Medulla oblongata (tissue), 1 donor: ENCODE measurements around the gene TRAF6.
"Not testable (repeated sequence)": the region's sequence is repeated elsewhere in the genome, so short reads cannot be mapped to it uniquely, and the experiment has no call there.

ENCODE experiments used
- DNase-seq: peaks from one replicate; pipeline ENCODE4 v3.0.0-alpha.2; 2015; ENCODE audit errors: extremely low spot score

The TRAF6 gene

DNA sequence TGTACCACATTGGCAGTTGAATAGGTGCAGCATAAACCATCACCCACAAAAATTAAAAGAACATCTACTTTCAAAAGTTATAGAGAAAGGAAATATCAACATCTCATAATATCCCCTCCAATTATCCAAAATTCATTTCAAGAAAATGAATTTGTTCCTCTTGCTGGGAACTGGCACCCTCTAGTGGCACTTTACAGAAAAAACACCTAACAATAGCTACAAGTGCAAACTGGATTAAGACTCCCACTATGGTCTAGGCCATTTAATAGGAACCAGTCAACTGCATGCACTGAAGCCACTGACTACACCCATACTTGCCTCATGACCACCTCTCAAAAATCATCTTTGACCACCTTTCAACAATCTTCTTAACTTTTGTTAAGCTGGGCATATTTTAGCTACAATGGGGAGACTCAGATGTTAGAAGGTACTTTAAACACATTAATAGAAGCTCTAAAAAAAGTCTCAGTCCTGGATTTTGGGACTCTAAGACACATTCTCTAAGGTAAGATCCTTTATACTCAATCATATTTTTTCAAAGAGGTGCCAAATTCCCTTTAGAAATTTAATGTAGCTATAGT is 17.3 kb downstream of the TRAF6 start:
- DNase-seq: peak; percentile 74

DNA sequence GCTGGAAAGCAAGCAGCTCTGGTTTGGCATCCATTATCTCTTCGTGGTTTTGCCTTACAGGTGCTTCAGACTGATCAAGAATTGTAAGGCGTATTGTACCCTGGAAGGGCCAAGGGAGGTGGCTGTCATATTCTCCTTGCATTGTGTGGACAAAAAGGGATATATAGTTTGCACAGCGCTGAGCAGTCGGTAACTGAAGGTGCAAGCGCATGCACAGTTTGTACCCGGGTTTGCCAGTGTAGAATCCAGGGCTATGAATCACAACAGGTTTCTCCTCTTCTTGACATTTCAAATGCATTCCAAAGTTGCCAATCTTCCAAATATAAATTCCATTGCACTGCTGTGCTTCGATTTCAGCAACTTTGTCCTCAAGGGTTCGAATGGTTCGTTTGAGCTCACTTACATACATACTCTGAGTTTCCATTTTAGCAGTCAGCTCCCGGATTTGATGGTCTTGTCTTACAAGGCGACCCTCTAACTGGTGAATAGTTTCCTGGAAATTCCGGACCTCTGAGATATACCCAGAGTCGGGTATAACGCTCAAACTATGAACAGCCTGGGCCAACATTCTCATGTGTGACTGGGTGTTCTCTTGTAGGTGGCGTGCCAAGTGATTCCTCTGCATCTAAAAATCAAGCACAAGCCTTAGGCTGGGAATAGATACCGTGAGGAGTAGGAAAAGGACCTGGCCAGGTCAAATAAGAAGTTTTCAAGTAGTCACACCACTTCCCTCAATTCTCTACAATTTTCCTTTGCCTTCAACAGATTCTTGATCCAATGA is 19.9 kb downstream of the TRAF6 start:
- DNase-seq: no peak

DNA sequence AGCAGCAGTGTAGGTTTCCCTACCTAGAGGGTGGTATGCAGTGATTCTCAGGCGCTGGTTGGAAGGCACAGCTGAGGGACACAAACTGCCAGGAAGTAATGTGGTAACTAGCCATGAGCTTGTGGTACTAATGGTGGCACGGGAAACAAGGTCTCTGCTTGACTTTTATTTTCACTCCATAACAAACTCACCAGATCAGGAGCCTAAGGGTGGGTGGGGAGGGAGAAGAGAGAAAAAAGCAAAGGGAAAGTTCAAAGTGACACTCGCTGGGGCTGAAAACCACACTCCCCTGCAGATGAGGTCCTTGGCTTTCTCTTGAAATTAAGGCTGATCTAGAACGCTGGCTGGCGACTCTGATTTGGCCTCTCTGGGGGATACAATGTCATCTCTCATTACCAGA is 22.0 kb downstream of the TRAF6 start:
- DNase-seq: no peak

DNA sequence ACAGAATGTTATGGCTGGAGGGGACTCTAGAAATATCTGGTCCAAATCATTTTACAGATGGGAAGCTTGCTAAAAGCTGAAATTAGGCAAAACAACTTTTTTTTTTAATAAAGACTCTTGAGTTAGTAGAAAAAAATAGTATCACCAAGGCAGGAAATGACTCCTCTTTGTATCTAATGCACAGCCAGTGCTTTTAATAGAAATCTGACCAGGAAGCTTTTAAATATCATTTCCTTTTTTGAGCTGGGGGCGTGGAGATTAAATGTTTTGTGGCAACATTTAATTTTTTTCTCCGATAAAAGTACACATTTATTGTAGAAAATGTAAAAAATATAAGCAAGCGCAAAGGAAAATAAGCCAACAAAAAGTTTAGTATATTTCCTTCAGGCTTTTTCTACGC is 22.5 kb downstream of the TRAF6 start:
- no peak for DNase-seq

DNA sequence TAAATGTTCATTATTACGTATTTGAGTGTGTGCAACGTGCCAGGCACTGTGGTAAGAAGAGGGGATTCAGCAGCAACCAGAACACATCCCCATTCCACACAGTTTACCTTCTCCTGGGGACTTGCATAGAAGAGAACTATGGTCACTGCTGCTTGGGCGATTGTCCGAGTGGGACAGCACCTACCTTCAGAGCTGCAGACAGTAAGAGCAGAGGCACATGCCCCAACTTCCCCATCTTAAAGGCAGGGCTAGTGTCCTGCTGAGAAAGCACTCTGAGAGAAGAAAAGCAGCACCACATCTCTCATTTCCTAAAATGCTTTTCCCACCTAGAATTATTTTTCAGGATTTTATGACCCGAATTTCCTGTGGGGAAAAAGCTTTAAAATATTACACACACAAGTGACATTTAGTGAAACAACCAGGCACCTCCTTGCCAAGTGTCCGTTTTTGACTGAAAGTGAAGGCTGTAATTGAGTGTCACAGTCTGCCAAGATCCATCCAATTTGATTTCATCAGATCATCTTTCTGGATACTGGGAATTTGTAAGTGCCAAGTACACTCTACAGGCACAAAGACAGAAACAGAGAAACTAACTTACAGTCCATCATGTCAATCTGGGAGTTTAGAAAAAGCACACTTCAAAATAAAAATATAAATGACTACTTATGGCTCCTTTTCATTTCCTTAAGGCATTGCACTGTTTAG is 24.6 kb downstream of the TRAF6 start:
- DNase-seq: peak; percentile 55

DNA sequence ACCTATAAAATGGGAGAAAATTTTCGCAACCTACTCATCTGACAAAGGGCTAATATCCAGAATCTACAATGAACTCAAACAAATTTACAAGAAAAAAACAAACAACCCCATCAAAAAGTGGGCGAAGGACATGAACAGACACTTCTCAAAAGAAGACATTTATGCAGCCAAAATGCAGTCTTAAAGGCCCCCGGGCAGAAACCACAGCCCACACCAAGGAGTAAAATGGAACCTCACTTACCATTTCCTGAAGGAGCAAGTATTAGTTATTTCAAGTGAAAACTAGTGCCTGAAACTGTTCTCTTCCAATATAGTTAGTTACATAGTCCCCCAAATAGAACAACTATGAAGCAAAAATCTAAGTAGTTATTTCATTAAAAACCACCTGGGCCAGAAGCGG is 27.0 kb downstream of the TRAF6 start:
- DNase-seq: not testable (repeated sequence)

DNA sequence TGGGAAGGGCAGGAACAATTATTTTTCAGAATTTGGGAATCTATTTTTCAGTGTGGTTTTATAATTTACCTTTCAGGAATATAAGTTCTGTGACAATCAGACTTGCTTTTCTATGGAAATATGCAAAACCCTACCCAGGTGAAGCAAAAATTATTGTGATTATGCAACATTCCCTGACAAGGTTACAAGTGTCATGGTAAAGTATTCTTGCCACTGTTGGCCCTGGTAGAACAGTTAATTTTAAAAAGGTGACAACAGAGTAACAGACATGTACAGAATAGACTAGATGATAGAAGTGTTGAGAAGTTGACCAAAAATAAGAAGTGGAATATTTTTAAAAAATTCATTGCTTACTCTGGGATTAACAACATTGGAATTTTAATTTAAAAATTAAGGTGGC is 29.2 kb downstream of the TRAF6 start:
- no peak for DNase-seq

DNA sequence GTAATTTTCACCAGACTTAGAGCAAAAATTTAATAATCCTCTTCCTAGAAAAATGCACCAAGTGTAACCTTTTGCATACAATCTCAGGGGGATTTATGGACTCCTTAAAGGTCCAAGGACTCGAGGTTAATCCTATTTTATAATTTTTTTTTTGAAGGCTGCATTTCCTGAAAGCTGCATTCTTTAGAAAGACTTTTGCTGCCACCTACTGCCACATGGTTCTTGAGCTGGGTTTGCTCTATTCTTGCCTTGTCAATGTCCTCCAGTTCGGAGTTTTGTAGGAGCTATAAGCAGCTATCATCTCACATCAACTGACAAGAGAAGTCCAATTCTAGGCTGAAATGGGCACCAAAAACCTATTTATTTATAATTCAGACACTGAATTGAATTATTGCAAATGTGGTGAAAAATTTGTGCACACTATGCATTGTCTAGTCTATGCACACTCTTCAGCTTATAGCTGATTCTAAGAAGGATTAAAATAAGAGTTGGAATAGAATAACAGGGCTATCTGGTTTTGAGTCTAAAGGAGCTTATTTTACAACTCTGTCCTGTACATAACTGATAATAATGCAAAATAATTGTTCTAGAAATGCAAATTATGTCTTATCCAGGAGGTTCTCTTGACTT is 31.3 kb downstream of the TRAF6 start:
- DNase-seq: peak; percentile 86

DNA sequence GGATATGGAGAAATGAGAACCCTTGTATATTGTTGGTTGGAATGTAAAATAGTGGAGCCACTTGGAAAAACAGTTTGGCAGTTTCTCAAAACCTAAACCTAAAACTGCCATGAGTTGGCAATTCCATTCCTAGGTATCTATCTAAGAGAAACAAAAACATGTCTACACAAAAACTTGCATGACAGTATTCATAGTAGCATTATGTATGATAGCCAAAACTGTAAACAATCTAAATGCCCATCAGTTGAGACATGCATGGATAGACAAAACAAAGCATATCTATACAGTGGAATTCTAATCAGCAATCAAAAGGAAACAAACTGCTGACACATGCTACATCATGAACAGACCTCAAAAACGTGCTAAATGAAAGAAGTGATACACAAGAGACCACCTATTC is 34.9 kb downstream of the TRAF6 start:
- no peak for DNase-seq

DNA sequence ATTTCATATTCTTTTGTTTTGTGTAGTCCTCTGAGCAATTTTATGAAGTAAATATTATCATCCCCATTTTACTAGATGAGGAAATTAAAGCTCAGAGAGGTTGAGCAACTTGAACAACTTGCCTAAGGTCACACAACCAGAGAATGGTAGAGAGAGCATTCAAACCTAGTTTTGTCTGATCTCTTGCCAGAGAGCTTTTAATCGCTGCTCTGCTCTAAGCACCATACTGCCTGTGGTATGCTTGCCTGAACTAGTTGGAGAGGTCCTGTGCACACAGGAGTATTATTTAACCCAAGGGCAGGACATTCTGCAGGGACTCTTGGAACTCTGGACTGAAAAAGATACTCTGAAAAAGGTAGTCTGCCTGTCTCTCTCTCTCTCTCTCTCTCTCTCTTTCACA is 38.5 kb downstream of the TRAF6 start:
- no peak for DNase-seq

DNA sequence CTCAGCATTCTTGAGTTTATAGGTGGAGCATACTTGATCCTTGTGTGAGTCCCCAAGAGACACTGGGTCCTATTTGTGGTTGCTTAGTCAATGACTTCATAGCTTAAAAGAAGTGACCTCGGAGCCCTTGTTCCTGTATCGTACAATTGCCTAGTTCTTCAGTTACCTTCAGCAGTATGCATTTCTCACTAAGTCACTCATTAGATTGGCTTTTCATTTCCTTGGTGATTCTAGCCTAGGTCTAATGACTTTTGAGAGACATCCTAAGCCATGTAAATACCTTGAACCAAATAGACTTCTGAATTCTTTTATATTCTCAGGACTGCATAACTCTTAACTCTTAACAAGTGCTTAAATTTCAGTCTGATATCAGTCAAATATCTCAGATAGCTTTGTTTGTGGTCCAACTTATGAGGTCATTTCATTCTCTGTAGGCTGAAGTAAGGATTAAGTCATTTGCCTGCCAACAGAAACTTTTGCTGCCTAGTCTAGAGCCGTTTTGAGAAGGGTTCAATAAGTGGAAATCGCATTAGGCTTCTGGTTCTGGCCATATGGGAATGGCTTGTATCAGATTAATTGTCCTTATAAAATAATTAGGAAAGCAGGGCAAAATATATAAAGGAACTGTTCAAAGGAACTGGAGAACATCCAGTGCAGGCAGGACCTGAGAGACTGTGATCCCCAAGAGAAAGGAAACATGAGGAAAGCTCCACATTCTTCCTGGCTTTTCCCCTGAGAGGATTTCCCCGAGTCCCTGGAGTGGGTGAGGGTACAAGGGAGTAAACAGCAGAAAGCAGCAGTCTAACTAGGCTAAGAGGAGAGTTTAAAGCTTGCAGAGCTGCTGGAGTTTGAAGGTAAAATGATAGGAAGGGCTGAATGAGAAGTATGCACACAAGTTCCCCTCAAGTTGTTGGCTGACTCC is 39.9 kb downstream of the TRAF6 start:
- DNase-seq: no peak

DNA sequence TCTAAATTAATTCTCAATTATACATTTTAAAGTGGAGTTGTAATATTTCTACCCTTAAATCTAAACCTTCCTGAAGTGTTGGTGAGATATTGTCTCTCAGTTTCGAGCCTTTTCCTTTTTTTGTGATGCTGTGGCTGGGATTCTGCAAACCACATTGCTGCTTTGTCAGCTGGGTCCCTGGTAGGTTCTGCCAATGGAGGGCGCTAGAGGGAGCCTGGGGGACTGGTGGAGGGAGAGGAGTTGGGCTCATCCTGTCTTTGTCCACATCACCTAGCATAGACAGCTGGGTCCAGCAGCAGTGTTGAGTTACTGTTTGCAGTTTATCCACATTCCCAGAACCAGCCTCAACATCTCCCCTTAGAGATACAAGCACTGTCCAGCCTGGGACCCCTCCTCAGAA is 41.0 kb downstream of the TRAF6 start:
- no peak for DNase-seq

DNA sequence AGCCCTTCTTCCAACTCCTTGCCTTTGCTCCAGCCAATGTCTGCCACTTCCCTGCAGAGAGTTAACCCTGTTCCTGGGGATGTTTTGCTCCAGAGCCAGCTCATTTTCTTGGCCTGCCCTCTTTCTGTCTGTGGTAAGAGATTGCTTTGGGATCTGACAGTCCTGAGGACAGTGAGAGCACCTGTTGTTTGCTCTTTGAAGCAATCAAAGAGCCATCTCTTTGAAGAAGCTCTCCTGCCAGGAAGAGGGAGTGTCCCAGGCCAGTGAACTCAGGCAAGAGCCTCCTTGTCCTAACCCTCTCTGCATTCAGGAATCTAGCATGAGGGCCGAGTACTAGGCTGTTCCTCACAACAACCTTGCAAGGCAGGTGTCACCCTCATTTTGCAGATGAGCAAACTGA is 42.2 kb downstream of the TRAF6 start:
- no peak for DNase-seq

DNA sequence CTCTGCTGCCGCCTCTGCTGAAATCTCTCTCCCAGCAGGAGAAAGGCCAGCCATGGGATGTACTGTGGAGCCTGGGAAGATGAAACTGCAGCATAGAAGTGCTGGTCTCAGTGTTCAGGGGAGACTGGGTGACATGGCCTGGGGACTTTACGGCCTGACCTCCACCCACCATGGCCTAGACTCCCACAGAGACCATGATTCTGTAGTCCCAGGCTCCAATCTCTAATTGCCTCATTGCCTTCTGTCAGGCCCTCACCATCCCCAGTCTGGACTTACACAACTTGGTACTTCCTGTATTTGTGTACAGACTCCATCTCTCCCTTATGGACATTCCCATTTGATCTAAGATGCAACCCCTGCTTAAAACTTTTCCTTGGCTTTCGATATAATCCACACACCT is 43.1 kb downstream of the TRAF6 start:
- DNase-seq: no peak

DNA sequence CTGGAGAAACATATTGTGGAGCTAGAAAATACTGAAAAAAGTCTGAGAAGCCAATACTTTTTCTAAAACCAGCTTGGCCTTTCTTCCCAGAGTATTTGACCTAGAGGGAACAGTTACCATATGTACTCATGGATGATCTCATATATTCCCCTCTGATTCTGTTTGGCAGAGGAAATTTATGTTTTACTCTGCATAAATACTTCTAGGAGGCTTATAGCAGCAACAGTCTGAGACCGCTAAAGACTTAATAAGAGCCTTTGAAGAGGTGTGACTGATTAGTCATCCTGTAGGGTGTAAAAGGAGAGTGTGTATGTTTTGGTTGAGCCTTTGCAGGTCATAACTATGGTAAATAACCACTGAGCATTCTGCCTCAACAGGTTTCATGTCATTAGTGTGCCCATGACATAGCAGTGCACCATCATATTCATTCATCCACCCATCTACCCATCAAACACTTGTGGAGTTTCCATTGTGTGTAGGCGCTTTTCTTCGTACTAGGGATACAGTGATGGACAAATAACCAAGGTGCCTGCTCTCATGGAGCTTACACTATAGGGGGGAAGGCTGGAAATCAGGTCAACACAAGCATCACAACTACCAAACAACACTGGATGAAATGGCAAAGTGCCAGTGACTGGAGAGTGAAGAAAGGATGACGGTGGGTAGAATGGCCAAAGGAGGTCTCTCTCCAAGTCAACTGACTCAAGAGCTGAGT is 44.5 kb downstream of the TRAF6 start:
- no peak for DNase-seq

DNA sequence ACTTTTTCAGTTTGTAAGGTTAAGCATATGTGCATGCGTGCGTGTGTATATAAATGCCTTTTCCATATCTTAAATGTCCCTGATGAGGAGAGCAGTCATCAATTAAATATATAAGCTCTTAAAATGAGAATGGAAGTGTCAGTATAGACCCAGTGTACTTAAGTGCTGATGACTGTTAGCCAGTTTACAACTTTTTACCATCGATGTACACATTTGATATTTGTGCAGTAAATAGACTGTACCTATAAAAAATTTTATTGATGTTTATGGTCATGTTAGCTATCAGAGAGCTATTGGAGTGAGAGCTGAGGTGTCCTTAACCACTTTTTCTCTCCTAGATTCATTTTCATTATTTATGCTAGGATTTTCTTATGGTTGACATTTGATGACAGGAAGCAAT is 45.4 kb downstream of the TRAF6 start:
- DNase-seq: no peak

DNA sequence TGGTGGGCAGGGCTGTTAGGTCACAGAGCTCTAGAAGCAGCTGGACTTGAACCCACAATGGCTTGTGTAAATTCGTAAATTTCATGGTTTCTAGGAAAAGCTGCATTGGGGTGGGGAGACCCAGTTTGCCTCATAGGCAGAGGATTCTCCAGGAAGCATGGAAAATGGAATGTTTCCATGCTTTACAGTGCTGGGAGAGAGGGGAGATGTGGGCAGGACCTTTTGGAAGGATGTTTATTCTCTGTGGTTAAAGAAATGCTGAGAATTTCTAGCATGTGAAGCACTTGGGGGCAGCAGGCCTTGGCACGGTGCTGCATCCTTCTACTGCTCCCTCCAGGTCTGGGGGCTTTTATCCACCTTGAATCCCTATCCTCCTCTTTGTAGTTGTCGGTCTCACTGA is 46.3 kb downstream of the TRAF6 start:
- DNase-seq: no peak

DNA sequence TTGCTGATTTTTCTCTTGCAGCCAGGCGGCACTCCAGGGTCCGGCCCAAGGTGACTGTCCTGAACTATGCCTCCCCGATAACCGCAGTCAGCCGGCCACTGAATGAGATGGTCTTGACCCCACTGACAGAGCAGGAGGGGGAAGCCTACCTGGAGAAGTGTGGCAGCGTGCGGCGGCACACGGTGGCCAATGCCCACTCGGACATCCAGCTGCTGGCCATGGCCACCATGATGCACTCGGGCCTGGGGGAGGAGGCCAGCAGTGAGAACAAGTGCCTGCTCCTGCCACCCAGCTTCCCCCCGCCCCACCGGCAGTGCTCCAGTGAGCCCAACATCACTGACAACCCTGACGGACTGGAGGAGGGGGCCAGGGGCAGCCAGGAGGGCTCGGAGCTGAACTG is 47.8 kb downstream of the TRAF6 start:
- DNase-seq: no peak

DNA sequence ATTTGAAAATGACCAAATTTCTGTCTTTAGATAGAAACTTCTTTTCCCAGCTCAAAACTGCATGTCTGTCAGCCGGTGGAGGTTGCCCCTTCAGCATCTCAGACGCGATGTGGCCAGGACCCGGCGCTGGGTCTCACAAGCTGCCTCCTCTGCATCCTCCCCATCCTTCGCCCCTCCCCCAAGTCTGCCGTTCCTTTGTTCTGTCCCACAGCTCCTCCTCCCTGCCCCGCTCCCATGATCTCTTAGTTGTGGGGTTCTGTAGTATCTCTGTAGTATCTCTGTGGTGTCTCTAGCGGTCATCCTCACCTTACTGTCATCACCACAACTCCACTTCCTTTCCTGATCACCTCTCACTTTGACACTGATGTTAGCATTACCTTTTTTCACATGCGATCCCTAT is 49.9 kb downstream of the TRAF6 start:
- peak; percentile 51 for DNase-seq

DNA sequence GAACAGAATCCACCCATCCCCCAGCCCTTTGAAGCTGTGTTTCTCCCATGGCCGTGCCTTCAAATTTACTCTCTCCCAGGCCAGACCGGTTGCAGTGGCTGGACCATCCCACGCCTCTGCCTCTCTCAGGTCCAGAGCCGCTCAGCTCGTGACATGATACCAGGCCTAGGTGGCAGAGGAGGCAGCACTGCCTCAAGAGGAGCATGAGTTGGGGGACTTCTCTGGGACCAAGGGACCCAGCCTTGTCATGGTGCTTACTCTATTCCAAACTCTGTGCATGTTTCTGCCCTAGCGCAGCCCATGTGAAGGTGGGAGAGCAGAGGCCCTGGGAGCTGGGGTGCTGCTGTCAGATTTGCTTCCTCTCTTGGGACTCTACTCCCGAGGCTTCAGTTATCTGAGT is 51.0 kb downstream of the TRAF6 start:
- DNase-seq: no peak
